HCT116 (cell line): Measurements from ENCODE around the gene AHR.
A peak's percentile ranks its signal among the peaks of the same experiment; 100 is the strongest.

Experiments
- CBX3 ChIP-seq: IDR thresholded peaks from 2 replicates; pipeline ENCODE4 v1.6.1; 2012; ENCODE audit warnings: low read depth
- CEBPB ChIP-seq: IDR thresholded peaks from 2 replicates; pipeline ENCODE4 v1.6.1; 2012; ENCODE audit warnings: low read depth
- CTCF ChIP-seq, 3 experiments: fragments of 200-600 bp in 1 of 3; sonication (generic) in 1 of 3; IDR thresholded peaks in 2 of 3; conservative IDR thresholded peaks in 1 of 3; 2 replicates each; pipeline ENCODE4 v1.5.1; 2012 to 2017; ENCODE audit warnings: low read depth in 2 of 3, low read length in 2 of 3, antibody characterized with exemption in 1 of 3, borderline replicate concordance in 1 of 3, control low read depth in 1 of 3, mild to moderate bottlenecking in 1 of 3, mixed read lengths in 1 of 3, mixed run types in 1 of 3, moderate library complexity in 1 of 3; ENCODE audit not compliant: insufficient read depth in 1 of 3
- ELF1 ChIP-seq: IDR thresholded peaks from 2 replicates; pipeline ENCODE4 v1.6.1; 2012; ENCODE audit warnings: low read depth, borderline replicate concordance
- EZH2 ChIP-seq: fragments of 200-600 bp; sonication (generic); IDR thresholded peaks from 2 replicates; pipeline ENCODE4 v1.6.1; 2017; ENCODE audit warnings: antibody characterized with exemption, mixed run types
- EZH2phosphoT487 ChIP-seq: fragments of 200-600 bp; IDR thresholded peaks from 2 replicates; pipeline ENCODE4 v1.6.1; 2018; ENCODE audit warnings: antibody characterized with exemption, borderline replicate concordance
- JUND ChIP-seq: IDR thresholded peaks from 2 replicates; pipeline ENCODE4 v1.6.1; 2012
- MAX ChIP-seq: IDR thresholded peaks from 2 replicates; pipeline ENCODE4 v1.6.1; 2012
- POLR2AphosphoS5 ChIP-seq: IDR thresholded peaks from 2 replicates; pipeline ENCODE4 v1.6.1; 2011; ENCODE audit warnings: mild to moderate bottlenecking, low read depth, low read length, moderate library complexity
- RAD21 ChIP-seq: IDR thresholded peaks from 2 replicates; pipeline ENCODE4 v1.6.1; 2012; ENCODE audit warnings: low read depth, mild to moderate bottlenecking
- SIN3A ChIP-seq: IDR thresholded peaks from 2 replicates; pipeline ENCODE4 v1.6.1; 2012; ENCODE audit warnings: low read depth
- YY1 ChIP-seq: IDR thresholded peaks from 2 replicates; pipeline ENCODE4 v1.6.1; 2011; ENCODE audit warnings: low read length, low read depth, moderate library complexity, mild to moderate bottlenecking; ENCODE audit not compliant: insufficient replicate concordance; ENCODE audit errors: extremely low read depth
- ZBTB33 ChIP-seq: IDR thresholded peaks from 2 replicates; pipeline ENCODE4 v1.6.1; 2011; ENCODE audit warnings: mild to moderate bottlenecking, low read length, moderate library complexity; ENCODE audit not compliant: insufficient replicate concordance; ENCODE audit errors: extremely low read depth
- ZFX ChIP-seq: fragments of 450-650 bp; IDR thresholded peaks from 2 replicates; pipeline ENCODE4 v1.6.1; 2017

GRCh38 chr7:17298102-17298839 lies at the start of gene AHR:
- peak; percentile 74 for TF ChIP-seq SIN3A
- TF ChIP-seq ELF1: no peak
- TF ChIP-seq RAD21: 0 out of 2 replicates have a peak, but pooled peaks have one; percentile 6
- TF ChIP-seq MAX: peak; percentile 82
- TF ChIP-seq EZH2phosphoT487: no peak
- TF ChIP-seq CTCF (IDR thresholded peaks at IDR 0.05 in 2 of 3, conservative IDR thresholded peaks at IDR 0.05 in 1 of 3; ENCODE audit: borderline replicate concordance in 1 of 3, insufficient read depth in 1 of 3, low read depth in 2 of 3, low read length in 2 of 3): no peak
- TF ChIP-seq CEBPB: no peak
- TF ChIP-seq EZH2: no peak
- peak; percentile 97 for TF ChIP-seq POLR2AphosphoS5
- no peak for TF ChIP-seq ZBTB33
- TF ChIP-seq CBX3: peak; percentile 61; the same call in 1 of the 2 replicates
- TF ChIP-seq YY1: peak; percentile 90
- TF ChIP-seq ZFX: no peak
- no peak for TF ChIP-seq JUND
